OCI-LY3 (cell line): ENCODE measurements around the gene RTP2.

Experiments
- CTCF ChIP-seq: fragments of 200-600, 300-600 bp; sonication (generic); IDR thresholded peaks from 2 replicates; pipeline ENCODE4 v1.5.1; 2014; ENCODE audit warnings: antibody characterized with exemption, low read length, low read depth
- EZH2phosphoT487 ChIP-seq: fragments of 200-600 bp; shearing (Covaris generic); IDR thresholded peaks from 2 replicates; pipeline ENCODE4 v1.6.1; 2018; ENCODE audit warnings: antibody characterized with exemption, mixed run types, low read depth

- TF ChIP-seq CTCF (no peak), EZH2phosphoT487 (no peak)
These were observed 48.3 kb upstream of the RTP2 start for GRCh38 chr3:187750513-187751123.
